NCI-H69 (cell line): Measurements from ENCODE around the gene RNU1-4.
A peak's percentile ranks its signal among the peaks of the same experiment; 100 is the strongest.
"Not testable (repeated sequence)": the region's sequence is repeated elsewhere in the genome, so short reads cannot be mapped to it uniquely, and the experiment has no call there.

Source experiments
- DNase-seq: peaks from one replicate; lab custom pipeline; 2025; lab: John Stamatoyannopoulos, UW

RNU1-4 gene

GRCh38 chr1:16740047-16740964 lies at the start of gene RNU1-4:
Gene RNU1-4, plus strand, starts transcription at chr1:16740516.
- not testable (repeated sequence) for DNase-seq

GRCh38 chr1:16690971-16691682 lies 49.2 kb upstream of the RNU1-4 start:
- DNase-seq: not testable (repeated sequence)

GRCh38 chr1:16692283-16692682 lies 48.0 kb upstream of the RNU1-4 start:
- not testable (repeated sequence) for DNase-seq

GRCh38 chr1:16692717-16693448 lies 47.4 kb upstream of the RNU1-4 start:
- DNase-seq: not testable (repeated sequence)

- DNase-seq: not testable (repeated sequence)
Measured at GRCh38 chr1:16693449-16694307, 46.6 kb upstream of the RNU1-4 start.

GRCh38 chr1:16694308-16694702 lies 46.0 kb upstream of the RNU1-4 start:
- not testable (repeated sequence) for DNase-seq

GRCh38 chr1:16696507-16697150 lies 43.7 kb upstream of the RNU1-4 start:
- DNase-seq: not testable (repeated sequence)

- not testable (repeated sequence) for DNase-seq
Measured at GRCh38 chr1:16697152-16697551, 43.2 kb upstream of the RNU1-4 start.

- DNase-seq: peak; percentile 28
Measured at GRCh38 chr1:16699440-16699839, 40.9 kb upstream of the RNU1-4 start.

GRCh38 chr1:16700138-16700895 lies 40.0 kb upstream of the RNU1-4 start:
- DNase-seq: not testable (repeated sequence)

GRCh38 chr1:16701189-16701588 lies 39.1 kb upstream of the RNU1-4 start:
- not testable (repeated sequence) for DNase-seq

GRCh38 chr1:16702280-16702679 lies 38.0 kb upstream of the RNU1-4 start:
- DNase-seq: not testable (repeated sequence)

- DNase-seq: not testable (repeated sequence)
Measured at GRCh38 chr1:16703141-16703540, 37.2 kb upstream of the RNU1-4 start.

GRCh38 chr1:16703602-16704001 lies 36.7 kb upstream of the RNU1-4 start:
- peak; percentile 18 for DNase-seq

GRCh38 chr1:16704076-16704475 lies 36.2 kb upstream of the RNU1-4 start:
- DNase-seq: not testable (repeated sequence)

- not testable (repeated sequence) for DNase-seq
Measured at GRCh38 chr1:16704502-16705100, 35.7 kb upstream of the RNU1-4 start.

GRCh38 chr1:16706302-16706701 lies 34.0 kb upstream of the RNU1-4 start:
- DNase-seq: not testable (repeated sequence)

- peak; percentile 19 for DNase-seq
Measured at GRCh38 chr1:16707130-16708093, 32.9 kb upstream of the RNU1-4 start.
